ENCODE results near the gene SLC25A3.
"Not testable (repeated sequence)": the region's sequence is repeated elsewhere in the genome, so short reads cannot be mapped to it uniquely, and the experiment has no call there.

The SLC25A3 gene

GRCh38 chr12:98597313-98597712 lies 3.8 kb downstream of the SLC25A3 start:
- DNase-seq; H3K4ac ChIP-seq (ENCODE audit: low read depth in 1 of 2, low read length in 2 of 2); H3K4me3 ChIP-seq (ENCODE audit: insufficient read depth in 1 of 2, low read depth in 1 of 2, low read length in 2 of 2); H3K27ac ChIP-seq (ENCODE audit: low read length, poor library complexity, severe bottlenecking); H3K9me3 ChIP-seq (ENCODE audit: control insufficient read depth, low read length); H2BK12ac ChIP-seq (ENCODE audit: low read length in 2 of 2); H4K91ac ChIP-seq (ENCODE audit: low read length); H3K4me1 ChIP-seq (ENCODE audit: control insufficient read depth, insufficient read depth, low read depth, low read length); H3K14ac ChIP-seq (ENCODE audit: low read length in 2 of 2); H3K23ac ChIP-seq (ENCODE audit: low read length in 2 of 2); H3K18ac ChIP-seq (ENCODE audit: low read depth in 1 of 2, low read length in 2 of 2); H4K8ac ChIP-seq (ENCODE audit: low read length); H3K4me2 ChIP-seq (ENCODE audit: low read length, poor library complexity, severe bottlenecking); H3K27me3 ChIP-seq (ENCODE audit: control insufficient read depth in 1 of 2, insufficient read depth in 1 of 2, low read length in 2 of 2); H2BK120ac ChIP-seq (ENCODE audit: low read depth, low read length); H2AK5ac ChIP-seq (ENCODE audit: low read length, severe bottlenecking); H3K79me1 ChIP-seq (replicated peaks; ENCODE audit: low read length, poor library complexity, severe bottlenecking); H2BK5ac ChIP-seq (ENCODE audit: low read depth, low read length, poor library complexity, severe bottlenecking); H2BK15ac ChIP-seq (ENCODE audit: low read depth, poor library complexity, severe bottlenecking); H2AFZ ChIP-seq (ENCODE audit: low read depth, low read length); H3K9ac ChIP-seq (ENCODE audit: low read length): not testable (repeated sequence)
- H3K36me3 ChIP-seq (ENCODE audit: control insufficient read depth in 1 of 2, insufficient read depth in 2 of 2, low read depth in 1 of 2, low read length in 2 of 2): peaks cover 31 to 67% of the 10 kb centered on the region in 2 experiments
- WGBS: 96% methylated on average over 4 of the region's 5 CpGs

- Histone ChIP-seq H2BK120ac (ENCODE audit: low read depth, low read length) (no peak overlapping the region), H3K79me1 (replicated peaks; ENCODE audit: low read length, poor library complexity, severe bottlenecking) (no peaks in the 10 kb centered on the region), H3K4me1 (ENCODE audit: control insufficient read depth, insufficient read depth, low read depth, low read length) (peaks cover 3% of the 10 kb centered on the region), H3K18ac (ENCODE audit: low read depth in 1 of 2, low read length in 2 of 2) (no peak overlapping the region), H2AK5ac (ENCODE audit: low read length, severe bottlenecking) (no peak overlapping the region), H3K27me3 (ENCODE audit: control insufficient read depth in 1 of 2, insufficient read depth in 1 of 2, low read length in 2 of 2) (no peaks in the 10 kb centered on the region), H4K91ac (ENCODE audit: low read length) (no peak overlapping the region), H4K8ac (ENCODE audit: low read length) (no peak overlapping the region), H3K4me2 (ENCODE audit: low read length, poor library complexity, severe bottlenecking) (no peak overlapping the region), H2AFZ (ENCODE audit: low read depth, low read length) (no peak overlapping the region), H3K4ac (ENCODE audit: low read depth in 1 of 2, low read length in 2 of 2) (no peak overlapping the region), H2BK5ac (ENCODE audit: low read depth, low read length, poor library complexity, severe bottlenecking) (no peak overlapping the region), H3K36me3 (ENCODE audit: control insufficient read depth in 1 of 2, insufficient read depth in 2 of 2, low read depth in 1 of 2, low read length in 2 of 2) (peaks cover 37 to 80% of the 10 kb centered on the region in 2 experiments), H2BK12ac (ENCODE audit: low read length in 2 of 2) (no peak overlapping the region), H3K23ac (ENCODE audit: low read length in 2 of 2) (no peak overlapping the region), H3K27ac (ENCODE audit: low read length, poor library complexity, severe bottlenecking) (no peak overlapping the region), H3K9ac (ENCODE audit: low read length) (no peak overlapping the region), H3K9me3 (ENCODE audit: control insufficient read depth, low read length) (no peaks in the 10 kb centered on the region), H3K14ac (ENCODE audit: low read length in 2 of 2) (no peak overlapping the region), H3K4me3 (ENCODE audit: insufficient read depth in 1 of 2, low read depth in 1 of 2, low read length in 2 of 2) (no peak overlapping the region), H2BK15ac (ENCODE audit: low read depth, poor library complexity, severe bottlenecking) (no peak overlapping the region)
- DNase-seq: no peak
- 97% methylated on average over 8 of the region's 8 CpGs for WGBS
These were observed 8.4 kb downstream of the SLC25A3 start for GRCh38 chr12:98601924-98602323.

- Histone ChIP-seq H2BK15ac (ENCODE audit: low read depth, poor library complexity, severe bottlenecking) (no peak overlapping the region), H3K36me3 (ENCODE audit: control insufficient read depth in 1 of 2, insufficient read depth in 2 of 2, low read depth in 1 of 2, low read length in 2 of 2) (peaks cover 14 to 38% of the 10 kb centered on the region in 2 experiments), H3K27me3 (ENCODE audit: control insufficient read depth in 1 of 2, insufficient read depth in 1 of 2, low read length in 2 of 2) (no peaks in the 10 kb centered on the region), H3K14ac (ENCODE audit: low read length in 2 of 2) (no peak overlapping the region), H3K4me1 (ENCODE audit: control insufficient read depth, insufficient read depth, low read depth, low read length) (no peaks in the 10 kb centered on the region), H2AK5ac (ENCODE audit: low read length, severe bottlenecking) (no peak overlapping the region), H3K4ac (ENCODE audit: low read depth in 1 of 2, low read length in 2 of 2) (no peak overlapping the region), H3K23ac (ENCODE audit: low read length in 2 of 2) (no peak overlapping the region), H3K79me1 (replicated peaks; ENCODE audit: low read length, poor library complexity, severe bottlenecking) (no peaks in the 10 kb centered on the region), H3K9ac (ENCODE audit: low read length) (no peak overlapping the region), H2BK12ac (ENCODE audit: low read length in 2 of 2) (no peak overlapping the region), H4K8ac (ENCODE audit: low read length) (no peak overlapping the region), H4K91ac (ENCODE audit: low read length) (no peak overlapping the region), H3K27ac (ENCODE audit: low read length, poor library complexity, severe bottlenecking) (no peak overlapping the region), H2AFZ (ENCODE audit: low read depth, low read length) (no peak overlapping the region), H3K9me3 (ENCODE audit: control insufficient read depth, low read length) (no peaks in the 10 kb centered on the region), H3K4me3 (ENCODE audit: insufficient read depth in 1 of 2, low read depth in 1 of 2, low read length in 2 of 2) (no peak overlapping the region), H2BK120ac (ENCODE audit: low read depth, low read length) (no peak overlapping the region), H3K4me2 (ENCODE audit: low read length, poor library complexity, severe bottlenecking) (no peak overlapping the region), H3K18ac (ENCODE audit: low read depth in 1 of 2, low read length in 2 of 2) (no peak overlapping the region), H2BK5ac (ENCODE audit: low read depth, low read length, poor library complexity, severe bottlenecking) (no peak overlapping the region)
- no peak for DNase-seq
- WGBS: no CpG with 5 or more reads among the region's 2 CpGs
These were observed 13.0 kb downstream of the SLC25A3 start for GRCh38 chr12:98606359-98606988.

GRCh38 chr12:98610596-98610995 lies 17.1 kb downstream of the SLC25A3 start:
- Histone ChIP-seq H2BK5ac (ENCODE audit: low read depth, low read length, poor library complexity, severe bottlenecking) (no peak overlapping the region), H3K9ac (ENCODE audit: low read length) (no peak overlapping the region), H2BK15ac (ENCODE audit: low read depth, poor library complexity, severe bottlenecking) (no peak overlapping the region), H3K4me1 (ENCODE audit: control insufficient read depth, insufficient read depth, low read depth, low read length) (no peaks in the 10 kb centered on the region), H3K36me3 (ENCODE audit: control insufficient read depth in 1 of 2, insufficient read depth in 2 of 2, low read depth in 1 of 2, low read length in 2 of 2) (peaks cover 6 to 16% of the 10 kb centered on the region in 2 experiments), H3K23ac (ENCODE audit: low read length in 2 of 2) (no peak overlapping the region), H2BK12ac (ENCODE audit: low read length in 2 of 2) (no peak overlapping the region), H3K14ac (ENCODE audit: low read length in 2 of 2) (no peak overlapping the region), H3K4me3 (ENCODE audit: insufficient read depth in 1 of 2, low read depth in 1 of 2, low read length in 2 of 2) (no peak overlapping the region), H3K4ac (ENCODE audit: low read depth in 1 of 2, low read length in 2 of 2) (no peak overlapping the region), H3K4me2 (ENCODE audit: low read length, poor library complexity, severe bottlenecking) (no peak overlapping the region), H4K8ac (ENCODE audit: low read length) (no peak overlapping the region), H2AFZ (ENCODE audit: low read depth, low read length) (no peak overlapping the region), H2AK5ac (ENCODE audit: low read length, severe bottlenecking) (no peak overlapping the region), H3K18ac (ENCODE audit: low read depth in 1 of 2, low read length in 2 of 2) (no peak overlapping the region), H3K79me1 (replicated peaks; ENCODE audit: low read length, poor library complexity, severe bottlenecking) (peaks cover 3% of the 10 kb centered on the region), H4K91ac (ENCODE audit: low read length) (no peak overlapping the region), H2BK120ac (ENCODE audit: low read depth, low read length) (no peak overlapping the region), H3K27ac (ENCODE audit: low read length, poor library complexity, severe bottlenecking) (no peak overlapping the region), H3K9me3 (ENCODE audit: control insufficient read depth, low read length) (no peaks in the 10 kb centered on the region), H3K27me3 (ENCODE audit: control insufficient read depth in 1 of 2, insufficient read depth in 1 of 2, low read length in 2 of 2) (no peaks in the 10 kb centered on the region)
- no CpG with 5 or more reads among the region's 2 CpGs for WGBS
- DNase-seq: no peak
